ENCODE data around the gene KLK12.

The KLK12 gene

GRCh38 chr19:51070334-51071094 lies 35.7 kb upstream of the KLK12 start:
- no peaks in the 10 kb centered on the region for H4K20me1 ChIP-seq (ENCODE audit: insufficient read depth)
- H3K36me3 ChIP-seq (ENCODE audit: insufficient read depth): no peaks in the 10 kb centered on the region
- no peak overlapping the region for H3K27ac ChIP-seq
- no peak for TF ChIP-seq CTCF (conservative IDR thresholded peaks at IDR 0.05; ENCODE audit: low read depth, low read length)
- no peaks in the 10 kb centered on the region; the same call in 1 of the 2 replicates for H3K27me3 ChIP-seq (ENCODE audit: insufficient read depth, low read depth)
- H3K4me2 ChIP-seq: no peak overlapping the region
- no peak overlapping the region for H3K9ac ChIP-seq
- no peaks in the 10 kb centered on the region for H3K79me2 ChIP-seq (ENCODE audit: insufficient read depth, low read depth)
- H2AFZ ChIP-seq (ENCODE audit: low read depth): no peak overlapping the region
- H3K4me3 ChIP-seq (IDR thresholded peaks at IDR 0.05; ENCODE audit: insufficient read depth, low read depth, low read length): no peak overlapping the region
- H3K4me1 ChIP-seq (ENCODE audit: low read depth, poor library complexity, severe bottlenecking): no peaks in the 10 kb centered on the region

- Histone ChIP-seq H4K20me1 (ENCODE audit: insufficient read depth) (no peaks in the 10 kb centered on the region), H3K9ac (no peak overlapping the region), H3K79me2 (ENCODE audit: insufficient read depth, low read depth) (no peaks in the 10 kb centered on the region), H3K4me3 (IDR thresholded peaks at IDR 0.05; ENCODE audit: insufficient read depth, low read depth, low read length) (no peak overlapping the region), H3K27ac (no peak overlapping the region), H2AFZ (ENCODE audit: low read depth) (no peak overlapping the region), H3K27me3 (ENCODE audit: insufficient read depth, low read depth) (no peaks in the 10 kb centered on the region; the same call in 1 of the 2 replicates), H3K4me1 (ENCODE audit: low read depth, poor library complexity, severe bottlenecking) (no peaks in the 10 kb centered on the region), H3K36me3 (ENCODE audit: insufficient read depth) (no peaks in the 10 kb centered on the region), H3K4me2 (no peak overlapping the region)
- TF ChIP-seq CTCF (conservative IDR thresholded peaks at IDR 0.05; ENCODE audit: low read depth, low read length): no peak
Observed at GRCh38 chr19:51066393-51067186, 31.8 kb upstream of the KLK12 start.

GRCh38 chr19:51065221-51065960 lies 30.6 kb upstream of the KLK12 start:
- Histone ChIP-seq H3K4me3 (IDR thresholded peaks at IDR 0.05; ENCODE audit: insufficient read depth, low read depth, low read length) (no peak overlapping the region), H2AFZ (ENCODE audit: low read depth) (no peak overlapping the region)

More at GRCh38 chr19:51065221-51065960, 30.6 kb upstream of the KLK12 start:
- no peak overlapping the region for H3K9ac ChIP-seq
- H3K36me3 ChIP-seq (ENCODE audit: insufficient read depth): no peaks in the 10 kb centered on the region
- no peak overlapping the region for H3K4me2 ChIP-seq
- H3K27ac ChIP-seq: no peak overlapping the region
- no peak for TF ChIP-seq CTCF (conservative IDR thresholded peaks at IDR 0.05; ENCODE audit: low read depth, low read length)
- H3K27me3 ChIP-seq (ENCODE audit: insufficient read depth, low read depth): no peaks in the 10 kb centered on the region; the same call in 1 of the 2 replicates
- H4K20me1 ChIP-seq (ENCODE audit: insufficient read depth): no peaks in the 10 kb centered on the region
- H3K4me1 ChIP-seq (ENCODE audit: low read depth, poor library complexity, severe bottlenecking): no peaks in the 10 kb centered on the region
- no peaks in the 10 kb centered on the region for H3K79me2 ChIP-seq (ENCODE audit: insufficient read depth, low read depth)
